ENCODE measurements around the gene MTMR1.

The MTMR1 gene

GRCh38 chrX:150765782-150766350 lies 72.7 kb downstream of the MTMR1 start:
- intact Hi-C loops (cut with DNase I; ENCODE audit: low total_unique reads): no loop called here
- Histone ChIP-seq H3K27me3 (no peaks in the 10 kb centered on the region), H3K4me1 (peaks cover 0 to 4% (median 0%) of the 10 kb centered on the region in 4 donors), H3K9me3 (no peaks in the 10 kb centered on the region), H3K27ac (no peak overlapping the region), H3K36me3 (peaks cover 0 to 31% (median 12%) of the 10 kb centered on the region in 3 donors), H3K4me3 (no peak overlapping the region)
- no peak for DNase-seq
- no peak for TF ChIP-seq CTCF (IDR thresholded peaks at IDR 0.05)

- Histone ChIP-seq H3K4me1 (peaks cover 0 to 4% (median 0%) of the 10 kb centered on the region in 4 donors), H3K4me3 (no peak overlapping the region), H3K27ac (no peak overlapping the region), H3K27me3 (no peaks in the 10 kb centered on the region), H3K9me3 (no peaks in the 10 kb centered on the region), H3K36me3 (peaks cover 0 to 31% (median 12%) of the 10 kb centered on the region in 3 donors)
- no peak for TF ChIP-seq CTCF (IDR thresholded peaks at IDR 0.05)
- intact Hi-C loops (cut with DNase I; ENCODE audit: low total_unique reads): no loop called here
- DNase-seq: no peak
Measured at GRCh38 chrX:150766351-150767044, 73.3 kb downstream of the MTMR1 start.

GRCh38 chrX:150767045-150767395 lies 73.8 kb downstream of the MTMR1 start:
- no peak for DNase-seq
- Histone ChIP-seq H3K4me3 (no peak overlapping the region), H3K27me3 (no peaks in the 10 kb centered on the region), H3K4me1 (peaks cover 0 to 4% (median 0%) of the 10 kb centered on the region in 4 donors), H3K36me3 (peaks cover 0 to 31% (median 12%) of the 10 kb centered on the region in 3 donors), H3K9me3 (no peaks in the 10 kb centered on the region), H3K27ac (no peak overlapping the region)
- no peak for TF ChIP-seq CTCF (IDR thresholded peaks at IDR 0.05)
- intact Hi-C loops (cut with DNase I; ENCODE audit: low total_unique reads): no loop called here

GRCh38 chrX:150767475-150768131 lies 74.4 kb downstream of the MTMR1 start:
- H3K27ac ChIP-seq: no peak overlapping the region
- no peak overlapping the region for H3K4me3 ChIP-seq
- peaks cover 0 to 31% (median 12%) of the 10 kb centered on the region in 3 donors for H3K36me3 ChIP-seq
- H3K27me3 ChIP-seq: no peaks in the 10 kb centered on the region
- H3K4me1 ChIP-seq: peaks cover 0 to 7% (median 0%) of the 10 kb centered on the region in 4 donors
- no peaks in the 10 kb centered on the region for H3K9me3 ChIP-seq
- intact Hi-C loops (cut with DNase I; ENCODE audit: low total_unique reads): no loop called here
- no peak for DNase-seq
- TF ChIP-seq CTCF (IDR thresholded peaks at IDR 0.05): no peak

GRCh38 chrX:150768132-150768485 lies 74.9 kb downstream of the MTMR1 start:
- TF ChIP-seq CTCF (IDR thresholded peaks at IDR 0.05): no peak
- Histone ChIP-seq H3K36me3 (peaks cover 0 to 30% (median 12%) of the 10 kb centered on the region in 3 donors), H3K27ac (no peak overlapping the region)

More at GRCh38 chrX:150768132-150768485, 74.9 kb downstream of the MTMR1 start:
- H3K27me3 ChIP-seq: no peaks in the 10 kb centered on the region
- H3K9me3 ChIP-seq: no peaks in the 10 kb centered on the region
- no peak for DNase-seq
- H3K4me1 ChIP-seq: peaks cover 0 to 7% (median 0%) of the 10 kb centered on the region in 4 donors
- intact Hi-C loops (cut with DNase I; ENCODE audit: low total_unique reads): no loop called here
- H3K4me3 ChIP-seq: no peak overlapping the region

Data from tibial artery (tissue), 4 donors.